Endodermal cell (in vitro differentiated cells): ENCODE measurements around the gene SH3BP5. TPM values are rescaled to one million over a fixed set of nuclear protein-coding genes. Genes with fewer than 3 reads are reported as not detected.

Experiments
- DNase-seq: peaks from one replicate; pipeline ENCODE4 v3.0.0-alpha.2; 2017
- H3K27ac ChIP-seq: 2 replicates; pipeline ENCODE4 v1.5.1; 2013; ENCODE audit warnings: mild to moderate bottlenecking, low read depth, low read length, moderate library complexity
- H3K27me3 ChIP-seq: 2 replicates; pipeline ENCODE4 v1.6.1; 2013; ENCODE audit warnings: mild to moderate bottlenecking, low read length, moderate library complexity; ENCODE audit not compliant: insufficient read depth, control insufficient read depth, poor library complexity, severe bottlenecking
- H3K36me3 ChIP-seq: 2 replicates; pipeline ENCODE4 v1.7.0; 2013; ENCODE audit warnings: mild to moderate bottlenecking, low read length, moderate library complexity; ENCODE audit not compliant: control insufficient read depth, insufficient read depth
- H3K4me1 ChIP-seq: one replicate; pipeline ENCODE4 v1.7.0; 2013; ENCODE audit warnings: low read length; ENCODE audit not compliant: control insufficient read depth, insufficient read depth
- H3K4me3 ChIP-seq: 2 replicates; pipeline ENCODE4 v1.5.1; 2013; ENCODE audit warnings: mild to moderate bottlenecking, low read length, moderate library complexity
- H3K9ac ChIP-seq: 2 replicates; pipeline ENCODE4 v1.6.1; 2013; ENCODE audit warnings: mild to moderate bottlenecking, low read length, moderate library complexity; ENCODE audit not compliant: poor library complexity, severe bottlenecking; ENCODE audit errors: extremely low read depth
- H3K9me3 ChIP-seq: 2 replicates; pipeline ENCODE4 v1.6.1; 2013; ENCODE audit warnings: mild to moderate bottlenecking, low read length, moderate library complexity; ENCODE audit not compliant: control insufficient read depth
- H3K27ac Mint-ChIP-seq: 2 replicates; pipeline ENCODE4 v1.8.0; 2020; ENCODE audit warnings: mixed read lengths
- H3K27me3 Mint-ChIP-seq: 2 replicates; pipeline ENCODE4 v1.8.0; 2021; ENCODE audit warnings: mild to moderate bottlenecking, mixed read lengths; ENCODE audit not compliant: insufficient read depth
- H3K36me3 Mint-ChIP-seq: 2 replicates; pipeline ENCODE4 v1.8.0; 2020; ENCODE audit warnings: low read depth, mixed read lengths
- H3K4me1 Mint-ChIP-seq: 2 replicates; pipeline ENCODE4 v1.8.0; 2020; ENCODE audit warnings: mixed read lengths
- H3K4me3 Mint-ChIP-seq: 2 replicates; pipeline ENCODE4 v1.8.0; 2020; ENCODE audit warnings: mild to moderate bottlenecking, moderate library complexity, mixed read lengths
- H3K9me3 Mint-ChIP-seq: 2 replicates; pipeline ENCODE4 v1.8.0; 2020; ENCODE audit warnings: mild to moderate bottlenecking, mixed read lengths
- CTCF ChIP-seq: fragments of 200-600 bp; sonication (generic); conservative IDR thresholded peaks from 2 replicates; pipeline ENCODE4 v1.5.0; 2021; ENCODE audit warnings: antibody characterized with exemption, mild to moderate bottlenecking
- WGBS, 2 experiments: methylation state at CpG; one replicate each; pipeline versions ENCODE4 v1.1.5 to v1.1.7; 2013; ENCODE audit warnings: missing lambda C conversion rate in 2 of 2, mixed read lengths in 1 of 2; ENCODE audit not compliant: insufficient coverage in 1 of 2, insufficient read length in 1 of 2; 5-methylcytosine and 5-hydroxymethylcytosine counted together
- total RNA-seq, 2 donors: library from RNA; stranded (reverse); fragmentation: NEBNext Ultra II Directional in 1 of 2; extraction: Animal tissue kit (Norgen Biotek cat#: 25700) in 1 of 2; gene quantifications; 2 replicates in 1 of 2; 3 replicates in 1 of 2; pipeline ENCODE4 v1.2.1, GENCODE V29; 2021

Gene SH3BP5
- total RNA-seq, 2 donors from 2014 or later: 25.8 to 30.3 TPM

- Histone ChIP-seq H3K4me3 (no peak overlapping the region), H3K9me3 (peaks cover 20% of the 10 kb centered on the region), H3K27me3 (no peaks in the 10 kb centered on the region), H3K9ac (no peak overlapping the region), H3K36me3 (no peaks in the 10 kb centered on the region), H3K4me1 (peaks cover 5% of the 10 kb centered on the region), H3K27ac (no peak overlapping the region)
- Mint-ChIP-seq H3K4me3 (no peak overlapping the region), H3K27ac (peak overlapping the region; percentile 85), H3K27me3 (no peaks in the 10 kb centered on the region), H3K9me3 (peaks cover 19% of the 10 kb centered on the region), H3K4me1 (peaks cover 17% of the 10 kb centered on the region), H3K36me3 (peaks cover 1% of the 10 kb centered on the region)
- no peak for TF ChIP-seq CTCF
- peak; percentile 57 for DNase-seq
- 68% methylated on average over 2 of the region's 2 CpGs; no CpG with 5 or more reads in 1 of the 2 experiments for WGBS, 2 experiments
These were observed 23.8 kb upstream of the SH3BP5 start for GRCh38 chr3:15356176-15356575.

- no peak for DNase-seq
These were observed 22.7 kb upstream of the SH3BP5 start for GRCh38 chr3:15355086-15355485.

GRCh38 chr3:15354485-15354884, 22.1 kb upstream of the SH3BP5 start:
- 86 to 91% methylated on average over 6 of the region's 6 CpGs for WGBS, 2 experiments
- H3K36me3 ChIP-seq: no peaks in the 10 kb centered on the region
- no peak overlapping the region for H3K4me3 Mint-ChIP-seq
- no peaks in the 10 kb centered on the region for H3K27me3 ChIP-seq
- no peak overlapping the region for H3K27ac Mint-ChIP-seq
- peaks cover 17% of the 10 kb centered on the region for H3K4me1 Mint-ChIP-seq
- H3K9me3 ChIP-seq: peaks cover 26% of the 10 kb centered on the region
- H3K27ac ChIP-seq: no peak overlapping the region
- no peak for DNase-seq
- H3K36me3 Mint-ChIP-seq: peaks cover 1% of the 10 kb centered on the region
- H3K27me3 Mint-ChIP-seq: no peaks in the 10 kb centered on the region
- TF ChIP-seq CTCF: no peak
- peaks cover 5% of the 10 kb centered on the region for H3K4me1 ChIP-seq
- H3K9ac ChIP-seq: no peak overlapping the region
- no peak overlapping the region for H3K4me3 ChIP-seq
- H3K9me3 Mint-ChIP-seq: peaks cover 31% of the 10 kb centered on the region

More at GRCh38 chr3:15355086-15355485, 22.7 kb upstream of the SH3BP5 start:
- no peak overlapping the region for H3K9ac ChIP-seq
- Mint-ChIP-seq H3K4me1 (peaks cover 17% of the 10 kb centered on the region), H3K27me3 (no peaks in the 10 kb centered on the region), H3K27ac (no peak overlapping the region), H3K4me3 (no peak overlapping the region), H3K9me3 (peaks cover 29% of the 10 kb centered on the region), H3K36me3 (peaks cover 1% of the 10 kb centered on the region)
- TF ChIP-seq CTCF: no peak
- peaks cover 5% of the 10 kb centered on the region for H3K4me1 ChIP-seq
- no peak overlapping the region for H3K27ac ChIP-seq
- no peaks in the 10 kb centered on the region for H3K27me3 ChIP-seq
- 96% methylated on average over 1 of the region's 1 CpG; no CpG with 5 or more reads in 1 of the 2 experiments for WGBS, 2 experiments
- no peak overlapping the region for H3K4me3 ChIP-seq
- no peaks in the 10 kb centered on the region for H3K36me3 ChIP-seq
- peaks cover 23% of the 10 kb centered on the region for H3K9me3 ChIP-seq
